Erythroblast (primary cell): ENCODE data around the gene ZRANB1.

Source experiments
- GATA1 ChIP-seq: IDR thresholded peaks from 2 replicates; pipeline ENCODE4 v1.6.1; 2011; ENCODE audit warnings: low read depth, mild to moderate bottlenecking, control low read depth, low read length, moderate library complexity
- POLR2A ChIP-seq: IDR thresholded peaks from 2 replicates; pipeline ENCODE4 v1.6.1; 2011; ENCODE audit warnings: mild to moderate bottlenecking, low read length

- TF ChIP-seq POLR2A (no peak), GATA1 (no peak)
Observed at GRCh38 chr10:124953421-124953820, 11.5 kb downstream of the ZRANB1 start.
